ENCODE measurements around the gene MUC5B.

The MUC5B gene

GRCh38 chr11:1303126-1303821 lies 80.4 kb downstream of the MUC5B start:
- DNase-seq, result no peak

DNA sequence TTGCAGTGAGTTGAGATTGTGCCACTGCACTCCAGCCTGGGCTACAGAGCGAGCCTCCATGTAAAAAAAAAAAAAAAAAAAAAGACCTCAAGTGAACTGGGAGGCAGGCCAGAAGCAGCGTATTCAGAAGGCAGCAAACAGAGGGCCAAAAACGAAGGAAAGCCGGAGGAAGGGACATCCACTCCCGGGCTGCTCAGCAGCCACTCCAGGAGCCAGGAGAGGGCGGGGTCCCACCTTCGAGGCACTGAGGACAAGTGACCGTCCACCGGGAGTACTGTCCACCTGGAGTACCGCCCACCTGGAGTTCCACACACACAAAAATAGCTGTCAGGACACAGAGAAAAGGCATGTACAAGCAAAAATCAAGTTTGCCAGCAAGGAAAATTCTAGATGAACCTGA lies 81.1 kb downstream of the MUC5B start:
- DNase-seq, result no peak

- DNase-seq, result no peak
These were observed 81.5 kb downstream of the MUC5B start for GRCh38 chr11:1304380-1304779.

GRCh38 chr11:1305063-1305495 lies 82.2 kb downstream of the MUC5B start:
- DNase-seq, result no peak

DNA sequence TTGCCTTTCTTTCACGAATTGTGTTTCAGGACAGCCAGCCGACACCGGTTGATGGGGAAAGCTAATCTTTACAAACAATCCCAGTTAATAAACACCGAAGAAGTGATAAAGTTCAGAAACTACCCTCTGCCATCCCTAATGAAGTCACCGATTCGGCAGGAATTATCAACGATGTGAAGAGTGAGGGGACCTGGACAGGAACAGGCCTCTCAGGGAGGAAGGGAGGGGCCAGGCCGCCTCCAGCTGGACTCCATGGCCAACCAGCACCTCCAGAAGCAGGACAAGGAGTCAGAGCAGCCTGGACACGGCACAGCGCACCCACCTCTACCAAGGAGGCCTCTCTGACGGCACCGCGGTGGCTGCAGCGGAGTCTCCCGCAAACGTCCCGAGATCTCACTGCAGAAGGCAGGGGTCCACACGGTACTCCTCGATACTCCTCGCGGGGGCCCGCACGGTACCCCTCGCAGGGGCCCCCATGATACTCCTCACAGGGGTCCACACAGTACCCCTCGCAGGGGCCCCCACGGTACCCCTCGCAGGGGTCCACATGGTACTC lies 82.7 kb downstream of the MUC5B start:
- no peak for DNase-seq

DNA sequence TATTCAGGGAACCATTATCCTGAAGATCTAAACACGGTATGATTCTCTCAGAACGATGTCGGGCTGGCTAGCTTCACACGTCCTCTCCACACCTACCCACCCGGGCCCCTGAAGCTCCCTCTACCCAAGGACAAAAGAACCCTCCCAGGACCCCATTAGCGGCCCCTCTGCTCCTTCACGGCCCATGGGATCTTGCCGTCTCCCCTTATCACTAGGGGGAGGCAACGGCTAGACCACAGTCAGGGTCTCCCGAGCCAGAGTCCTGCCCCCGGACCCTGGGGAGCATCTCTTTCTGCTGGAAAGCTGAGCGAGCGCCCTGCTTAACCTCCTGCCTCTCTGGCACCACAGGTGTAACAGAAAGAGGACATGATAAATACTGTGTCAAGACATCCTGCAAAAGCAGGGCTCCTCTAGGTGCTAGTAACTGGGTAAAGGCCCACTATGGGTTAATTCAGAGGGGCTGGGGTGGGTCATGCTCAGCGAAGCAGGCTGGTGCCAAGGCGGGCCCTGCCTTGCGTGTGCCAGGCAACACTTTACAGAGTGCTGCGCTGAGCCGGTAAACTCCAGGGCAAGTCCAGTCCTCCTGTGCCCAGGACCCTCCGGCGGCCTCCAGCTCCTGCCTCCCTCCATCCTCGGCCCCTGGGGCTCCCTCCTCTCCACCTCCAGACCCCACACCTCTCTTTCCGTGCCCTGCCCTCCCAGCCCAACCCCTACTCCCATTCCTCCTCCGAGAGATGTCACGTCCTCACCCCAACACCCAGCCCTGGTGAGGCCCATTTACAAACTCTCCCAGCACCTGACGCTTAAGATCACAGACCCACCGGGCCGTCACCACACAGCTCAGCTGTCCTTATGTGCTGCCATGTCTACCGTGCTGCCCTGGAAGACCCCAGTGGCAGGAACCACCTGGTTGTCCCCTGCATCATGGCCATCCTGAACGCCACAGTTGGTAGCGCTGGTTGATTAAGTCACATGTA lies 83.6 kb downstream of the MUC5B start:
- no peak for DNase-seq

DNA sequence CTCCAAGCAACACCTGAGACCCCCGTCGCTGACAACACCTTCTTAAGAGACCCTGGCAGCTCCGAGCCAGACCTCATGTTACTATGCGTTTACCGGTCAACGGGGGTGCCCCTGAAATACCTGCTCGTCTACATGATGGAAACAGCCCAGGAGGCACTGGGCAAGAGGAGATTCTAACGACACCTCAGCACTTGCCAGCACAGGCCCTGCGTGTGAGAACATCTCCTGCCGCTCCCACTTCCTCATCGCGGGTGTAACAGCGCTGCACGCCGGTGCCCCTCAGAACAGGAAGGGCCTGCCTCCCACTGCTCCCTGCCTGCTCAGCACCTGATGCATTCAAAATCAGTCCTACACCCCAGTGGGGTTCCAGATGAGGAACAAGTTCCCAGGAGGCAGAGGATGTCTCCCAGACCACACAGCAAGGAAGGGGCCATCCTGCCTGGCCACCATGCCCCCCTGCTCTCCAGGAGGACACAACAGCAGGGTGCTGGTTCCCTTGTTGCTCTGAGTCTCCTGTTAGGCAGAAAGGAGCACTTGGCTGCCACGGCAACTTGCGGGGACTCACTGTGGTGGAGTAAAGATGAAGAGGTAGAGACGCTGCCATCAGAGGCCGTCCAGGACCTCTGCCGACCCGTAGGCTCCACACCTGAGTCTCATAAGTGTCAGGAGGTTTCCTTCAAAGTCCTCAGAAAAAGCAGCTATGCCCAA lies 84.5 kb downstream of the MUC5B start:
- no peak for DNase-seq

DNA sequence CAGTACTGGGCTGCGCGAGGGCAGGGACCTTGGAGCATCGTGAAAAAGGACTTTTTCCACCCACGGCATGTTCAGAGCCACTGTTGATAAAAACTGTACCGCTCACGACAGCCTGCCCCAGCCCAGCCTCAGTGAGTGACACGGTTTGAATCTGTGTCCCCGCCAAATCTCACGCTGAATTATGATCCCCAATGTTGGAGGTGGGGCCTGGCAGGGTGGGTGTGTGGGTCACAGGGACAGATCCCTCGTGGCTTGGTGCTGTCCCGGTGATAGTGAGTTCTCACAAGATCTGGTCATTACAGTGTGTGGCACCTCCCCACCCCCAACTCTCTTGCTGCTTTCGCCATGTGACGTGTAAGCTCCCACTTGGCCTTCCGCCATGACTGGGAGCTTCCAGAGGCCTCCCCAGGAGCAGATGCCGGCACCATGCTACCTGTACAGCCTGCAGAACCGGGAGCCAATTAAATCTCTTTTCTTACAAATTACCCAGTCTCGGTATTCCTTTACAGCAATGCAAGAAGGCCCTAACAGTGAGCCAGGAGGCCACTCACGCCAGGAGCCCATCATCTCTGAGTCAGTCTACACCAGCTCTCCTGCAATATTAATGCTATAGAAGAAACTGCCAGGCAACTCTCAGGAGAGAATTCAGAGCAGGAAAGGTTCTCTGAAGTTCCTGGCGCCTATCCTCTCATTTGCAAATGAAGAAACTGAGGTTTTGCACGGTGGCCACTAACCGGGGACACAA lies 85.3 kb downstream of the MUC5B start:
- no peak for DNase-seq

DNA sequence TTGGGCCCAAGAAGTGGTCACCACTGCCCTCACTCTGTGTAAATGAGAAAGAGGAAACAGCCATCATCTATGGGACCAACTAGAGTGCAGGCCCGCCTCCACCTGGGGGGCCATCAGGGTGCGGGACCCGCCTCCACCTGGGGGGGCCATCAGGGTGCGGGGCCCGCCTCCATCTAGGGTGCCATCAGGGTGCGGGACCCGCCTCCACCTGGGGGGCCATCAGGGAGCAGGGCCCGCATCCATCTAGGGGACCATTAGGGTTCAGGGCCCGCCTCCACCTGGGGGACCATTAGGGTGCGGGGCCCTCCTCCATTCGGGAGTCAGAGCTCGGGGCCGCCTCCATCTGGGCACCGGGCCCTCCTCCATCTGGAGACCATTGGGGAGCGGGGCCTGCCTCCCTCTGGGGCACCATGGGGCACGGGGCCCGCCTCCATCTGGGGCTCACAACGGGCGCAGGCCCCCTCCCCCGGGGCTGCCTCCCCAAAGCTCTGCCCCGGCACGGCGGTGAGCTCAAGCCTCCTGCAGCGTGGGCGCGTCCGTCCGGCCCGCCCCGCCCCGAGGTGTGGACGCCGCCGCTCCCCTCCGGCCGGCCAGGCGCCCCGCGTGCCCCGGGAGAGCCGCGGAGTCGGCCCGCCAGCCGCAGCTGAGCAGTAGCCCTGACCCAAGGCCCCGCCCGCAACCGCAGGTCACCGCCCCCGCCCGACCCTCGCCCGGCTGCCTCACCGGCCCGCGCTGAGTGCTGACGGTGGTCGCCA lies 86.1 kb downstream of the MUC5B start:
- DNase-seq, result no peak

DNA sequence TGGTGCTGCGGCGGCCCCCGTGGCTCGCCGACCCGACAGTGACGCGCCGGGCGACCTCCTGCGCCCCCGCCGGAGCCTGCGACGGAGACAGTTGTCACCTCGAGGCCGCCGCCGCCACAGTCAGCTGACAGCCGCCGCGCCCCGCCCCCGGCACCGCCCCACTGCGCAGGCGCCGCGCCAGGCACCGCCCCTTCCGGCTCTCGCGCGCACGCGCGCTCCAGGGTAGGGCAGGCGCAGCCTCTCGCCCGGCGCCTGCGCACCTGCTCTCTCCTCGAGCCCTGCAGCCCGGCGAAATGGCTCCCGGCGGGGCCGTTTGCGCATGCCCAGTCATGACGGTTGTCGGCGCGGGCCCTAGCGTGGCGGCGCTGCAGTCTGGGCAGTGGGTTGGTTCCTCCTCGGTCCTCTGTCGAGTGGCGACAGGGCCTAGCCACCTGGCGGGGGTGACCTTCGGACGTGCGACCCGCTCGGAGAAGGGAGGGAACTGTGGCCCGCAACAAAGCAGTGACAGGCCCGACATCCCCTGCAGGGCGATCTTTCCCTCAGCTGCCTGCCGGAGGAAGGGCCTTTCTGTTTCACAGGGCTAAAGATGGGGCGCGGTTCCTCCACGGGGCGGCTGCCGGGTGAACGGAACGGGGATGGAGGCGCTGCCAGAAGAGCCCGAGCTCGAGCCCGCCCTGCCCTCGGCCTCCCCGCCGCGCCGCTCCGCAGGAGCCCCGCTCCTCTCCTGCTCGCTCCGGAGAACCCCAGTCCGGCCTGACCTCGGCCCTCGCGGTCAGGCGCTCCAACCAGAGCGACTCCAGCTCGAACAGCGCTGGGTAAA lies 86.8 kb downstream of the MUC5B start, which contains the start of gene TOLLIP:
TSS of gene TOLLIP (minus strand) at position 135 of the 820 bp plus-strand sequence. CDS start at position 1, 134 bp downstream.
- DNase-seq, result peak; percentile 49

GRCh38 chr11:1310318-1310687 lies 87.4 kb downstream of the MUC5B start:
- DNase-seq, result no peak

GRCh38 chr11:1310772-1311468 lies 88.1 kb downstream of the MUC5B start:
- no peak for DNase-seq
